CD4-positive, alpha-beta T cell (primary cell): ENCODE measurements around the gene SAT1. TPM values are rescaled to one million over a fixed set of nuclear protein-coding genes. Genes with fewer than 3 reads are reported as not detected.

Experiments
- ATAC-seq: fragments of 200-7000 bp; cut with Tn5 transposase; one replicate; pipeline ENCODE4 v1.10.0; 2022; ENCODE audit warnings: mild to moderate bottlenecking; ENCODE audit not compliant: poor library complexity
- CTCF ChIA-PET: fragments of 350-600 bp; sonication (Branson Sonifier 250); formaldehyde crosslinking; loops from one replicate; lab custom pipeline; 2021; ENCODE audit warnings: antibody characterized with exemption, inconsistent platforms; lab: Charles Lee
- POLR2A ChIA-PET: fragments of 350-600 bp; sonication (Branson Sonifier 250); formaldehyde crosslinking; loops from one replicate; lab custom pipeline; 2021; ENCODE audit warnings: antibody characterized with exemption, inconsistent platforms; lab: Charles Lee
- DNase-seq, 14 experiments: peaks; one replicate each; pipeline ENCODE4 v3.0.0-alpha.2; 2013 to 2020; ENCODE audit warnings: mixed read lengths in 2 of 14
- H3K27ac ChIP-seq, 2 donors: one replicate each; pipeline versions ENCODE4 v1.5.1 to v1.7.0; 2013; ENCODE audit warnings: low read length in 2 of 2, low read depth in 1 of 2, mild to moderate bottlenecking in 1 of 2
- H3K27me3 ChIP-seq, 2 experiments: 1 replicate in 1 of 2; 2 replicates in 1 of 2; pipeline versions ENCODE4 v1.6.1 to v1.7.0; 2013; ENCODE audit warnings: low read length in 2 of 2, control low read depth in 1 of 2, mild to moderate bottlenecking in 1 of 2, moderate library complexity in 1 of 2; ENCODE audit not compliant: insufficient read depth in 2 of 2, control insufficient read depth in 1 of 2
- H3K36me3 ChIP-seq: one replicate; pipeline ENCODE4 v1.6.1; 2013; ENCODE audit warnings: low read length, control low read depth; ENCODE audit not compliant: insufficient read depth
- H3K4me1 ChIP-seq: one replicate; pipeline ENCODE4 v1.6.1; 2013; ENCODE audit warnings: low read length, control low read depth; ENCODE audit not compliant: insufficient read depth
- H3K4me3 ChIP-seq: one replicate; pipeline ENCODE4 v1.5.1; 2013; ENCODE audit warnings: mild to moderate bottlenecking, low read length, moderate library complexity
- H3K9me3 ChIP-seq, 2 experiments: 1 replicate in 1 of 2; 2 replicates in 1 of 2; pipeline versions ENCODE4 v1.6.1 to v1.7.0; 2013; ENCODE audit warnings: low read length in 2 of 2, mild to moderate bottlenecking in 2 of 2, control low read depth in 1 of 2, moderate library complexity in 1 of 2; ENCODE audit not compliant: control insufficient read depth in 1 of 2, insufficient read depth in 1 of 2
- H3K27ac Mint-ChIP-seq: one replicate; pipeline ENCODE4 v1.8.0; 2020; ENCODE audit warnings: mixed read lengths
- H3K27me3 Mint-ChIP-seq: one replicate; pipeline ENCODE4 v1.8.0; 2021; ENCODE audit warnings: mixed read lengths
- H3K36me3 Mint-ChIP-seq: one replicate; pipeline ENCODE4 v1.8.0; 2021; ENCODE audit warnings: low read depth, mixed read lengths
- H3K4me1 Mint-ChIP-seq: one replicate; pipeline ENCODE4 v1.8.0; 2021; ENCODE audit warnings: low read depth, mixed read lengths
- H3K4me3 Mint-ChIP-seq: one replicate; pipeline ENCODE4 v1.8.0; 2020; ENCODE audit warnings: mild to moderate bottlenecking, mixed read lengths
- H3K9me3 Mint-ChIP-seq: one replicate; pipeline ENCODE4 v1.8.0; 2020; ENCODE audit warnings: mixed read lengths
- CTCF ChIP-seq: fragments of 200-600 bp; IDR thresholded peaks from one replicate; pipeline ENCODE4 v1.8.0; 2022; ENCODE audit warnings: antibody characterized with exemption, mild to moderate bottlenecking
- intact Hi-C, 2 experiments: fragments of 100-400 bp; cut with DNase I in 1 of 2; cut with micrococcal nuclease in 1 of 2; formaldehyde crosslinking; loops; one replicate each; pipeline versions ENCODE4 v1.15.1 to v1.9.0; 2023 to 2025; cut with DNase I, micrococcal nuclease
- total RNA-seq, 174 experiments: library from RNA in 2 of 174; stranded (reverse) in 2 of 174; gene quantifications; one replicate each; pipeline ENCODE4 v1.2.3 and lab custom pipeline; 2021 to 2026

SAT1 gene
- total RNA-seq, 2 experiments from 2014 or later = 305 to 312 TPM

DNA sequence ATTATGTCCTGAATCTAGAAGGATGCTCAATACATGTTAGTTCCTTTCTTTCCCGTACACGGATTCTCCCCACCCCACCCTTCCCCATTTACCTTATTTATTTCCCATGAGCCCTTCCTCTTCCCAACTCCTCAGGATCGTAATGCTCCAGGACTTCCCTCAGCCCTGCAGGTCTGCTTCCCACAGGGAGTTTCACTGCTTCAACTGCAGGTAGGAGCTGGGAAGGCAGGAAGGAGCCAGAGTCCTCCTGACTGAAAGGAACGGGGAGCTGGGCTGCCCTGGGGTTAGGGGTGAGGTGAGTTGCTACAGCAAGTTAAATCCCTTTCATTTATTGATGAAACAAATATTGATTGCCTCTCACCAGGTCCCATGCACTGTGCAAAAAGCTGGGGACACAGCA, 33.2 kb downstream of the SAT1 start:
- Mint-ChIP-seq H3K4me1 (peaks cover 3% of the 10 kb centered on the region), H3K27ac (no peak overlapping the region), H3K4me3 (no peak overlapping the region), H3K36me3 (no peaks in the 10 kb centered on the region), H3K9me3 (no peaks in the 10 kb centered on the region), H3K27me3 (no peaks in the 10 kb centered on the region)
- Histone ChIP-seq H3K9me3 (no peaks in the 10 kb centered on the region), H3K36me3 (no peaks in the 10 kb centered on the region), H3K27ac (no peak overlapping the region), H3K4me1 (peaks cover 2% of the 10 kb centered on the region), H3K4me3 (no peak overlapping the region), H3K27me3 (no peaks in the 10 kb centered on the region)
- DNase-seq (no peak), ATAC-seq (no peak)
- intact Hi-C loops = no loop called here
- CTCF ChIA-PET = no interaction called here
- TF ChIP-seq CTCF = no peak
- POLR2A ChIA-PET = interaction anchor here (0.7 kb wide), 1 partner anchor 33 kb away, joined by 3 read pairs; the partner anchor contains the start of gene SAT1

GRCh38 chrX:23817979-23818336, 35.0 kb downstream of the SAT1 start:
- ATAC-seq (no peak), DNase-seq (no peak)
- no peak overlapping the region for H3K27ac ChIP-seq
- intact Hi-C loops = no loop called here
- peaks cover 2% of the 10 kb centered on the region for H3K4me1 ChIP-seq
- no peak overlapping the region for H3K4me3 Mint-ChIP-seq
- H3K27me3 Mint-ChIP-seq = no peaks in the 10 kb centered on the region
- no peaks in the 10 kb centered on the region for H3K27me3 ChIP-seq
- no peak for TF ChIP-seq CTCF
- H3K36me3 Mint-ChIP-seq = no peaks in the 10 kb centered on the region
- no peaks in the 10 kb centered on the region for H3K36me3 ChIP-seq
- CTCF ChIA-PET = no interaction called here
- no peak overlapping the region for H3K27ac Mint-ChIP-seq
- H3K4me3 ChIP-seq = no peak overlapping the region
- POLR2A ChIA-PET = no interaction called here
- no peaks in the 10 kb centered on the region for H3K9me3 Mint-ChIP-seq
- H3K4me1 Mint-ChIP-seq = no peaks in the 10 kb centered on the region
- H3K9me3 ChIP-seq = no peaks in the 10 kb centered on the region

DNA sequence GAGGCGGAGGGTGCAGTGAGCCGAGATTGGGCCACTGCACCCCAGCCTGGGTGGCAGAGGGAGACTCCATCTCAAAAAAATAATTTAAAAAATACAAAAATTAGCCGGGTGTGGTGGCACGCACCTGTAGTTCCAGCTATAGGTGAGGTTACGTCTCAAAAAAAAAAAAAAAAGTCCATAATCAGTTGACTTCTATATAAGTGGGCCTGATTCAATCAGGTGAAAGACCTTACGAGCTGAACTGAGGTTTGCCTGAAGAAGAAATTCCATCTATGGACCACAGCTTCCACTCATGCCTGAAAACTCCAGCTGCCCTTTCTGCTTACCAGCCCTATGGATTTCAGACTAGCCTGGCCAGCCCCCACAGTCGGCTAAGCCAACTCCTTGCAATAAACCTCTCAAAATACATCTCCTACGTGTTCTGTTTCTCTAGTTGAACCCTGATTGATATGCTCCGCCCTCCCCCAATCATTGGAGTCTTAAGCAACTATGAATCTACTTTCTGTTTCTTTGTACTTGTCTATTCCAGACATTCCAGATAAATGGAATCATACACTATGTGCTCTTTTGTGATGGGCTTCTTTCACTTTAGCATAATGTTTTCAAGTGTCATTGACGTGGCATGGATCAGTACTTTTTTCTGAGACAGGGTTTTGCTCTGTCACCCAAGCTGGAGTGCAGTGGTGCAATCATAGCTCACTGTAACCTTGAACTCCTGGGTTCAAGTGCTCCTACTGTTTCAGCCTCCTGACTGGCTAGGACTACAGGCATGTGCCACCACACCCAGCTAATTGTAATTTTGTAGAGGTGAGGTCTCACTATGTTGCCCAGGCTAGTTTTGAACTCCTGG, 36.6 kb downstream of the SAT1 start:
- Histone ChIP-seq H3K27ac (no peak overlapping the region), H3K27me3 (no peaks in the 10 kb centered on the region), H3K36me3 (no peaks in the 10 kb centered on the region), H3K9me3 (no peaks in the 10 kb centered on the region), H3K4me1 (peaks cover 2% of the 10 kb centered on the region), H3K4me3 (no peak overlapping the region)
- ATAC-seq (no peak), DNase-seq (no peak)
- intact Hi-C loops = no loop called here
- TF ChIP-seq CTCF = no peak
- ChIA-PET POLR2A (no interaction called here), CTCF (no interaction called here)
- no peaks in the 10 kb centered on the region for H3K36me3 Mint-ChIP-seq
- H3K27me3 Mint-ChIP-seq = no peaks in the 10 kb centered on the region
- no peak overlapping the region for H3K27ac Mint-ChIP-seq
- H3K4me1 Mint-ChIP-seq = no peaks in the 10 kb centered on the region
- H3K9me3 Mint-ChIP-seq = no peaks in the 10 kb centered on the region
- H3K4me3 Mint-ChIP-seq = no peak overlapping the region
